ENCODE measurements around the gene CFLAR.
A peak's percentile ranks its signal among the peaks of the same experiment; 100 is the strongest.

DNA sequence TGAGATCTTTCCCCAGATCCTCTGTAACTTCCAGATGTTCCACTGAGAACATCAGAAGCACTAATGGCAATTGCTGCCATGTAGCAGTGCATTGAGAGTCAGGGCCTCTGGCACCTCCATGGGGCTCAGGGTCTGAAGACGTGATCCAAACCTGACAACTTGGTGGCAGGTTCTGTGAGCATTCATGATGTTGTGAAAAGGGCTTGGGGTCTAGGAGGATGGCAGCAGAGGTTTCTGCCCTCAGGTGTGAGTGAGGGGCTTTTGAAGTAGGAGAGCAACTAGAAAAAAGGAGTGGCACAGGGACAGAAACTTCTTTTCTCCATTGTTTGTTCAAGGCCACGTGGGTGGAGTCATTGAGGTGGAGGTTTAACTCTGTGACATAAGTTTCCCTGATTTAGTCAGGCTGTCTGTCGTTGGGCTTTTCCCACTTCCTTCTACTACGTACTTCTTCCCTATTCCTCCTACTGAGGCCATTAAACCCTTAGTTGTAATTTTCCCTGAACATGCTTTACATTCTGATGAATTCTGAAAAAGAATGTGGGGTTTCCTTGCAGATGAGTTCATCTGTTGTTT is 13.1 kb downstream of the CFLAR start:
- TF ChIP-seq, protein P1, sequence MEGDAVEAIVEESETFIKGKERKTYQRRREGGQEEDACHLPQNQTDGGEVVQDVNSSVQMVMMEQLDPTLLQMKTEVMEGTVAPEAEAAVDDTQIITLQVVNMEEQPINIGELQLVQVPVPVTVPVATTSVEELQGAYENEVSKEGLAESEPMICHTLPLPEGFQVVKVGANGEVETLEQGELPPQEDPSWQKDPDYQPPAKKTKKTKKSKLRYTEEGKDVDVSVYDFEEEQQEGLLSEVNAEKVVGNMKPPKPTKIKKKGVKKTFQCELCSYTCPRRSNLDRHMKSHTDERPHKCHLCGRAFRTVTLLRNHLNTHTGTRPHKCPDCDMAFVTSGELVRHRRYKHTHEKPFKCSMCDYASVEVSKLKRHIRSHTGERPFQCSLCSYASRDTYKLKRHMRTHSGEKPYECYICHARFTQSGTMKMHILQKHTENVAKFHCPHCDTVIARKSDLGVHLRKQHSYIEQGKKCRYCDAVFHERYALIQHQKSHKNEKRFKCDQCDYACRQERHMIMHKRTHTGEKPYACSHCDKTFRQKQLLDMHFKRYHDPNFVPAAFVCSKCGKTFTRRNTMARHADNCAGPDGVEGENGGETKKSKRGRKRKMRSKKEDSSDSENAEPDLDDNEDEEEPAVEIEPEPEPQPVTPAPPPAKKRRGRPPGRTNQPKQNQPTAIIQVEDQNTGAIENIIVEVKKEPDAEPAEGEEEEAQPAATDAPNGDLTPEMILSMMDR (IDR thresholded peaks at IDR 0.05): no peak
- TF ChIP-seq POLR2AphosphoS5 (IDR thresholded peaks at IDR 0.05; ENCODE audit: insufficient read depth in 1 of 2, low read depth in 1 of 2): peak in 1 of 2 donors; percentile 48
